ES-I3 (cell line): ENCODE data around the gene ERLEC1.
"Not testable (repeated sequence)": the region's sequence is repeated elsewhere in the genome, so short reads cannot be mapped to it uniquely, and the experiment has no call there.

ENCODE experiments used
- H3K36me3 ChIP-seq: 2 replicates; pipeline ENCODE4 v1.6.1; 2013; ENCODE audit warnings: mild to moderate bottlenecking, low read length, control low read depth, moderate library complexity; ENCODE audit not compliant: insufficient read depth
- H3K4me1 ChIP-seq: 2 replicates; pipeline ENCODE4 v1.6.1; 2013; ENCODE audit warnings: mild to moderate bottlenecking, control low read depth, low read length; ENCODE audit not compliant: insufficient read depth
- H3K9ac ChIP-seq: 2 replicates; pipeline ENCODE4 v1.6.1; 2013; ENCODE audit warnings: low read depth, mild to moderate bottlenecking, low read length, moderate library complexity
- H3K9me3 ChIP-seq: 2 replicates; pipeline ENCODE4 v1.6.1; 2013; ENCODE audit warnings: mild to moderate bottlenecking, low read length, moderate library complexity; ENCODE audit not compliant: control insufficient read depth, insufficient read depth

Gene ERLEC1

GRCh38 chr2:53829273-53829979 is 42.6 kb downstream of the ERLEC1 start:
- H3K4me1 ChIP-seq: peaks cover 18% of the 10 kb centered on the region
- no peaks in the 10 kb centered on the region for H3K9me3 ChIP-seq
- H3K9ac ChIP-seq: no peak overlapping the region
- no peaks in the 10 kb centered on the region for H3K36me3 ChIP-seq

- not testable (repeated sequence) for H3K9me3 ChIP-seq, H3K9ac ChIP-seq, H3K36me3 ChIP-seq
- peaks cover 18% of the 10 kb centered on the region for H3K4me1 ChIP-seq
Observed at GRCh38 chr2:53829980-53830290, 43.1 kb downstream of the ERLEC1 start.

- no peaks in the 10 kb centered on the region for H3K36me3 ChIP-seq
- no peaks in the 10 kb centered on the region for H3K9me3 ChIP-seq
- no peaks in the 10 kb centered on the region for H3K4me1 ChIP-seq
- H3K9ac ChIP-seq: no peak overlapping the region
Observed at GRCh38 chr2:53840580-53840979, 53.7 kb downstream of the ERLEC1 start.

GRCh38 chr2:53841651-53842050 is 54.8 kb downstream of the ERLEC1 start:
- H3K9ac ChIP-seq, H3K36me3 ChIP-seq, H3K9me3 ChIP-seq, H3K4me1 ChIP-seq: not testable (repeated sequence)

- Histone ChIP-seq H3K9me3 (no peaks in the 10 kb centered on the region), H3K9ac (no peak overlapping the region), H3K4me1 (no peaks in the 10 kb centered on the region)
Observed at GRCh38 chr2:53842891-53843290, 56.0 kb downstream of the ERLEC1 start.

GRCh38 chr2:53843595-53843994 is 56.8 kb downstream of the ERLEC1 start:
- no peaks in the 10 kb centered on the region for H3K36me3 ChIP-seq
- no peak overlapping the region for H3K9ac ChIP-seq
- H3K4me1 ChIP-seq: no peaks in the 10 kb centered on the region
- H3K9me3 ChIP-seq: no peaks in the 10 kb centered on the region

More at GRCh38 chr2:53842891-53843290, 56.0 kb downstream of the ERLEC1 start:
- no peaks in the 10 kb centered on the region for H3K36me3 ChIP-seq

GRCh38 chr2:53848062-53848461 is 61.2 kb downstream of the ERLEC1 start:
- Histone ChIP-seq H3K9me3 (no peaks in the 10 kb centered on the region), H3K9ac (no peak overlapping the region), H3K4me1 (no peaks in the 10 kb centered on the region), H3K36me3 (no peaks in the 10 kb centered on the region; the same call in 1 of the 2 replicates)

- not testable (repeated sequence) for H3K9me3 ChIP-seq, H3K36me3 ChIP-seq, H3K9ac ChIP-seq, H3K4me1 ChIP-seq
Observed at GRCh38 chr2:53851052-53851757, 64.4 kb downstream of the ERLEC1 start.

GRCh38 chr2:53852532-53852931 is 65.7 kb downstream of the ERLEC1 start:
- no peaks in the 10 kb centered on the region; the same call in 1 of the 2 replicates for H3K36me3 ChIP-seq
- H3K4me1 ChIP-seq: no peaks in the 10 kb centered on the region
- no peak overlapping the region for H3K9ac ChIP-seq
- H3K9me3 ChIP-seq: no peaks in the 10 kb centered on the region

GRCh38 chr2:53854678-53855077 is 67.8 kb downstream of the ERLEC1 start:
- Histone ChIP-seq H3K4me1 (no peaks in the 10 kb centered on the region), H3K9me3 (no peaks in the 10 kb centered on the region), H3K36me3 (no peaks in the 10 kb centered on the region; the same call in 1 of the 2 replicates), H3K9ac (no peak overlapping the region)

- Histone ChIP-seq H3K9ac (no peak overlapping the region), H3K4me1 (no peaks in the 10 kb centered on the region), H3K9me3 (no peaks in the 10 kb centered on the region), H3K36me3 (no peaks in the 10 kb centered on the region; the same call in 1 of the 2 replicates)
Observed at GRCh38 chr2:53856272-53856671, 69.4 kb downstream of the ERLEC1 start.

- peak within 1 kb of the TSS; percentile 59; the same call in 1 of the 2 replicates for H3K9ac ChIP-seq
- H3K9me3 ChIP-seq: no peaks in the 10 kb centered on the region
- H3K36me3 ChIP-seq: no peaks in the 10 kb centered on the region
- H3K4me1 ChIP-seq: no peaks in the 10 kb centered on the region
Observed at GRCh38 chr2:53859206-53860181, 72.7 kb downstream of the ERLEC1 start, which contains the start of gene GPR75. TSS of gene GPR75 (minus strand) at chr2:53859967. CDS start at chr2:53854756, 5,211 bp downstream.

GRCh38 chr2:53861824-53862223 is 75.0 kb downstream of the ERLEC1 start:
- no peaks in the 10 kb centered on the region for H3K9me3 ChIP-seq
- H3K4me1 ChIP-seq: no peaks in the 10 kb centered on the region
- H3K9ac ChIP-seq: no peak overlapping the region
- peaks cover 12% of the 10 kb centered on the region for H3K36me3 ChIP-seq

- H3K36me3 ChIP-seq: peaks cover 12% of the 10 kb centered on the region
- no peaks in the 10 kb centered on the region for H3K4me1 ChIP-seq
- H3K9ac ChIP-seq: no peak overlapping the region
- no peaks in the 10 kb centered on the region for H3K9me3 ChIP-seq
Observed at GRCh38 chr2:53863538-53864227, 76.8 kb downstream of the ERLEC1 start.
